Osteocyte (in vitro differentiated cells): ENCODE measurements around the gene LIG1. TPM values are rescaled to one million over a fixed set of nuclear protein-coding genes. Genes with fewer than 3 reads are reported as not detected.

Experiments
- DNase-seq: peaks from one replicate; pipeline ENCODE4 v3.0.0; 2021; ENCODE audit warnings: mixed read lengths; ENCODE audit not compliant: unreplicated experiment; ENCODE audit errors: extremely low spot score
- H3K27ac Mint-ChIP-seq: one replicate; pipeline ENCODE4 v1.8.0; 2021; ENCODE audit warnings: mild to moderate bottlenecking, mixed read lengths; ENCODE audit not compliant: unreplicated experiment
- H3K27me3 Mint-ChIP-seq: one replicate; pipeline ENCODE4 v1.8.0; 2021; ENCODE audit warnings: mixed read lengths; ENCODE audit not compliant: unreplicated experiment
- H3K36me3 Mint-ChIP-seq: one replicate; pipeline ENCODE4 v1.8.0; 2021; ENCODE audit warnings: mixed read lengths; ENCODE audit not compliant: unreplicated experiment
- H3K4me1 Mint-ChIP-seq: one replicate; pipeline ENCODE4 v1.8.0; 2021; ENCODE audit warnings: mixed read lengths; ENCODE audit not compliant: unreplicated experiment
- H3K4me3 Mint-ChIP-seq: one replicate; pipeline ENCODE4 v1.8.0; 2021; ENCODE audit warnings: mild to moderate bottlenecking, moderate library complexity, mixed read lengths; ENCODE audit not compliant: unreplicated experiment
- H3K9me3 Mint-ChIP-seq: one replicate; pipeline ENCODE4 v1.8.0; 2021; ENCODE audit warnings: mixed read lengths; ENCODE audit not compliant: unreplicated experiment
- CTCF ChIP-seq: fragments of 200-600 bp; sonication (generic); IDR thresholded peaks from 2 replicates; pipeline ENCODE4 v1.5.0; 2021; ENCODE audit warnings: antibody characterized with exemption, mild to moderate bottlenecking, moderate library complexity
- total RNA-seq: library from RNA; stranded (reverse); gene quantifications from 2 replicates; pipeline ENCODE4 v1.2.1, GENCODE V29; 2021

The LIG1 gene
- total RNA-seq, 1 donor from 2014 or later: 23.0 TPM

GRCh38 chr19:48171710-48172109 lies 1.6 kb upstream of the LIG1 start:
- DNase-seq: no peak
- Mint-ChIP-seq H3K27me3 (no peaks in the 10 kb centered on the region), H3K4me1 (peaks cover 17% of the 10 kb centered on the region), H3K4me3 (peak overlapping the region; percentile 97), H3K36me3 (peaks cover 10% of the 10 kb centered on the region), H3K27ac (no peak overlapping the region), H3K9me3 (no peaks in the 10 kb centered on the region)
- no peak for TF ChIP-seq CTCF

GRCh38 chr19:48170817-48171347 lies 738 bp upstream of the LIG1 start:
- peaks cover 17% of the 10 kb centered on the region for H3K4me1 Mint-ChIP-seq
- H3K9me3 Mint-ChIP-seq: no peaks in the 10 kb centered on the region
- H3K36me3 Mint-ChIP-seq: peaks cover 10% of the 10 kb centered on the region
- TF ChIP-seq CTCF: no peak
- no peaks in the 10 kb centered on the region for H3K27me3 Mint-ChIP-seq
- peak overlapping the region; percentile 97 for H3K4me3 Mint-ChIP-seq
- H3K27ac Mint-ChIP-seq: peak overlapping the region; percentile 58
- DNase-seq: no peak

- peak overlapping the region; percentile 100 for H3K27ac Mint-ChIP-seq
- H3K4me1 Mint-ChIP-seq: peaks cover 17% of the 10 kb centered on the region
- no peaks in the 10 kb centered on the region for H3K9me3 Mint-ChIP-seq
- peak overlapping the region; percentile 97 for H3K4me3 Mint-ChIP-seq
- no peaks in the 10 kb centered on the region for H3K27me3 Mint-ChIP-seq
- peak; percentile 89 for DNase-seq
- TF ChIP-seq CTCF: no peak
- peaks cover 3% of the 10 kb centered on the region for H3K36me3 Mint-ChIP-seq
These were observed 586 bp downstream of the LIG1 start for GRCh38 chr19:48169578-48169938.

GRCh38 chr19:48168689-48169088 lies 1.5 kb downstream of the LIG1 start:
- Mint-ChIP-seq H3K9me3 (no peaks in the 10 kb centered on the region), H3K27me3 (no peaks in the 10 kb centered on the region), H3K4me3 (peak overlapping the region; percentile 97), H3K36me3 (no peaks in the 10 kb centered on the region), H3K27ac (no peak overlapping the region), H3K4me1 (peaks cover 17% of the 10 kb centered on the region)
- TF ChIP-seq CTCF: no peak
- no peak for DNase-seq

- Mint-ChIP-seq H3K4me3 (no peak overlapping the region), H3K27me3 (no peaks in the 10 kb centered on the region), H3K27ac (no peak overlapping the region), H3K9me3 (no peaks in the 10 kb centered on the region), H3K4me1 (no peaks in the 10 kb centered on the region), H3K36me3 (peaks cover 9% of the 10 kb centered on the region)
- no peak for TF ChIP-seq CTCF
- no peak for DNase-seq
These were observed 11.8 kb downstream of the LIG1 start for GRCh38 chr19:48158210-48158790.
